IMR-90 (cell line): ENCODE results near the gene CDK13. TPM values are rescaled to one million over a fixed set of nuclear protein-coding genes. Genes with fewer than 3 reads are reported as not detected.

ENCODE experiments used
- ATAC-seq: fragments of 200-7000 bp; cut with Tn5 transposase; 2 replicates; pipeline ENCODE4 v1.9.1; 2020; ENCODE audit warnings: low read depth, mild to moderate bottlenecking, moderate library complexity
- BruUV-seq: library from RNA; stranded (reverse); fragments of 400-500 nt; replicated peaks from 2 replicates; lab custom pipeline; 2021; lab: Mats Ljungman, UMichigan
- CTCF ChIA-PET: fragments of 300-600 bp; formaldehyde crosslinking; extraction: SDS; loops from one replicate; lab custom pipeline; 2021; ENCODE audit warnings: antibody characterized with exemption; lab: Yijun Ruan, JAX
- POLR2A ChIA-PET: fragments of 300-600 bp; sonication (Branson Sonifier 250); formaldehyde crosslinking; loops from one replicate; lab custom pipeline; 2022; ENCODE audit warnings: antibody characterized with exemption; ENCODE audit not compliant: unreplicated experiment; lab: Charles Lee
- DNase-seq: peaks from one replicate; pipeline ENCODE4 v3.0.0; 2013
- H2AFZ ChIP-seq: replicated peaks from 2 replicates; pipeline ENCODE3; 2013; ENCODE audit warnings: low read length, mild to moderate bottlenecking; ENCODE audit not compliant: poor library complexity
- H2AK5ac ChIP-seq: 2 replicates; pipeline ENCODE4 v1.6.1; 2013; ENCODE audit warnings: low read depth, low read length, inconsistent platforms
- H2AK9ac ChIP-seq: replicated peaks from 2 replicates; pipeline ENCODE3; 2013; ENCODE audit warnings: mild to moderate bottlenecking, low read depth, low read length, moderate library complexity; ENCODE audit not compliant: poor library complexity
- H2BK120ac ChIP-seq: 2 replicates; pipeline ENCODE4 v1.6.1; 2013; ENCODE audit warnings: low read depth, low read length, inconsistent platforms
- H2BK15ac ChIP-seq: 3 replicates; pipeline ENCODE4 v1.6.1; 2013; ENCODE audit warnings: low read depth, low read length, inconsistent platforms
- H2BK20ac ChIP-seq: 2 replicates; pipeline ENCODE4 v1.6.1; 2013; ENCODE audit warnings: low read depth, mild to moderate bottlenecking, inconsistent platforms, low read length, moderate library complexity
- H2BK5ac ChIP-seq: 2 replicates; pipeline ENCODE4 v1.6.1; 2013; ENCODE audit warnings: mild to moderate bottlenecking, low read depth, low read length, inconsistent platforms; ENCODE audit not compliant: poor library complexity, severe bottlenecking
- H3K14ac ChIP-seq: replicated peaks from 2 replicates; pipeline ENCODE4 v1.6.1; 2013; ENCODE audit warnings: low read depth, low read length, inconsistent platforms
- H3K18ac ChIP-seq: 2 replicates; pipeline ENCODE4 v1.6.1; 2013; ENCODE audit warnings: low read depth, low read length, control low read depth
- H3K23ac ChIP-seq: 2 replicates; pipeline ENCODE4 v1.6.1; 2013; ENCODE audit warnings: low read depth, low read length, inconsistent platforms
- H3K27ac ChIP-seq: 2 replicates; pipeline ENCODE4 v1.5.1; 2013; ENCODE audit warnings: mild to moderate bottlenecking, control low read depth, low read length; ENCODE audit not compliant: insufficient read depth
- H3K27me3 ChIP-seq: 2 replicates; pipeline ENCODE4 v1.6.1; 2013; ENCODE audit warnings: low read length; ENCODE audit not compliant: control insufficient read depth, insufficient read depth
- H3K36me3 ChIP-seq: 2 replicates; pipeline ENCODE4 v1.6.1; 2013; ENCODE audit warnings: low read length, mixed read lengths; ENCODE audit not compliant: control insufficient read depth, insufficient read depth
- H3K4ac ChIP-seq: 2 replicates; pipeline ENCODE4 v1.6.1; 2013; ENCODE audit warnings: low read depth, low read length, inconsistent platforms
- H3K4me1 ChIP-seq: 2 replicates; pipeline ENCODE4 v1.6.1; 2013; ENCODE audit warnings: low read length, mixed read lengths; ENCODE audit not compliant: control insufficient read depth, insufficient read depth
- H3K4me2 ChIP-seq: 2 replicates; pipeline ENCODE4 v1.6.1; 2013; ENCODE audit warnings: low read depth, mild to moderate bottlenecking, control low read depth, low read length, moderate library complexity
- H3K4me3 ChIP-seq: 2 replicates; pipeline ENCODE4 v1.5.1; 2013; ENCODE audit warnings: low read depth, mild to moderate bottlenecking, control low read depth, low read length, moderate library complexity; ENCODE audit not compliant: insufficient read depth
- H3K56ac ChIP-seq: 2 replicates; pipeline ENCODE4 v1.6.1; 2013; ENCODE audit warnings: low read length, inconsistent platforms; ENCODE audit not compliant: insufficient read depth; ENCODE audit errors: extremely low read depth
- H3K79me1 ChIP-seq, 2 experiments: 2 replicates each; pipeline ENCODE4 v1.6.1; 2013; ENCODE audit warnings: low read length in 2 of 2, inconsistent platforms in 1 of 2, low read depth in 1 of 2
- H3K9ac ChIP-seq: 2 replicates; pipeline ENCODE4 v1.6.1; 2013; ENCODE audit warnings: low read depth, low read length, control low read depth
- H3K9me1 ChIP-seq: 2 replicates; pipeline ENCODE4 v1.6.1; 2013; ENCODE audit warnings: low read length, inconsistent platforms; ENCODE audit not compliant: insufficient read depth
- H3K9me3 ChIP-seq: 2 replicates; pipeline ENCODE4 v1.6.1; 2013; ENCODE audit warnings: low read length; ENCODE audit not compliant: control insufficient read depth, insufficient read depth
- H4K20me1 ChIP-seq: 2 replicates; pipeline ENCODE4 v1.6.1; 2013; ENCODE audit warnings: low read length, inconsistent platforms; ENCODE audit not compliant: insufficient read depth
- H4K5ac ChIP-seq: 2 replicates; pipeline ENCODE4 v1.6.1; 2013; ENCODE audit warnings: mild to moderate bottlenecking, low read depth, low read length, control low read depth
- H4K8ac ChIP-seq, 2 experiments: 2 replicates each; pipeline ENCODE4 v1.6.1; 2013; ENCODE audit warnings: low read depth in 2 of 2, low read length in 2 of 2, control low read depth in 1 of 2, inconsistent platforms in 1 of 2
- H4K91ac ChIP-seq: 2 replicates; pipeline ENCODE4 v1.6.1; 2013; ENCODE audit warnings: low read depth, low read length, inconsistent platforms; ENCODE audit not compliant: insufficient read depth
- BHLHE40 ChIP-seq: fragments of 150-350 bp; IDR thresholded peaks from 2 replicates; pipeline ENCODE4 v1.6.1; 2016; ENCODE audit warnings: mild to moderate bottlenecking, low read depth, low read length
- CEBPB ChIP-seq: IDR thresholded peaks from 2 replicates; pipeline ENCODE4 v1.6.1; 2012; ENCODE audit warnings: low read depth, low read length, improper control_type of control experiment
- CHD1 ChIP-seq: IDR thresholded peaks from 2 replicates; pipeline ENCODE4 v1.6.1; 2012; ENCODE audit warnings: low read depth, low read length, improper control_type of control experiment
- MAFK ChIP-seq: IDR thresholded peaks from 2 replicates; pipeline ENCODE4 v1.6.1; 2012; ENCODE audit warnings: low read depth, low read length, improper control_type of control experiment
- MAZ ChIP-seq: IDR thresholded peaks from 2 replicates; pipeline ENCODE4 v1.6.1; 2012; ENCODE audit warnings: low read depth, mild to moderate bottlenecking, low read length, improper control_type of control experiment, moderate library complexity, borderline replicate concordance
- MXI1 ChIP-seq: IDR thresholded peaks from 2 replicates; pipeline ENCODE4 v1.6.1; 2012; ENCODE audit warnings: low read depth, mild to moderate bottlenecking, low read length, moderate library complexity, borderline replicate concordance
- NFE2L2 ChIP-seq: fragments of 150-350 bp; IDR thresholded peaks from 2 replicates; pipeline ENCODE4 v1.6.1; 2016; ENCODE audit warnings: low read depth, mild to moderate bottlenecking, low read length
- POLR2A ChIP-seq: IDR thresholded peaks from 2 replicates; pipeline ENCODE4 v1.6.1; 2012; ENCODE audit warnings: mild to moderate bottlenecking, low read depth, low read length
- RCOR1 ChIP-seq: IDR thresholded peaks from 2 replicates; pipeline ENCODE4 v1.6.1; 2012; ENCODE audit warnings: mild to moderate bottlenecking, low read length, improper control_type of control experiment; ENCODE audit not compliant: insufficient replicate concordance
- RFX5 ChIP-seq: IDR thresholded peaks from 2 replicates; pipeline ENCODE4 v1.8.0; 2012; ENCODE audit warnings: low read depth, mild to moderate bottlenecking, low read length, moderate library complexity
- SMC3 ChIP-seq: fragments of 150-350 bp; IDR thresholded peaks from 2 replicates; pipeline ENCODE4 v1.6.1; 2016; ENCODE audit warnings: low read depth, mild to moderate bottlenecking, antibody characterized with exemption, low read length, moderate library complexity
- WGBS, 2 experiments: methylation state at CpG; one replicate each; pipeline versions ENCODE4 v1.1.5 to v1.1.7; 2013; ENCODE audit warnings: missing lambda C conversion rate in 2 of 2; ENCODE audit not compliant: insufficient read length in 1 of 2; ENCODE audit errors: extremely low coverage in 2 of 2; 5-methylcytosine and 5-hydroxymethylcytosine counted together
- dilution Hi-C: fragments of 300-500 bp; cut with HindIII; formaldehyde crosslinking; loops from one replicate; pipeline ENCODE4 v1.14.3; 2018; ENCODE audit warnings: low sequenced_read_pairs; ENCODE audit not compliant: unreplicated experiment
- in situ Hi-C: fragments of 300-500 bp; cut with MboI; formaldehyde crosslinking; loops from 3 replicates; pipeline ENCODE4 v1.14.3; 2019; ENCODE audit warnings: low sequenced_read_pairs, inconsistent platforms, mixed read lengths
- intact Hi-C: fragments of 100-400 bp; cut with micrococcal nuclease; formaldehyde crosslinking; loops from 2 replicates; pipeline ENCODE4 v1.10.0; 2022
- polyA plus RNA-seq, 3 experiments: library from polyadenylated mRNA; depleted of rRNA; stranded (reverse); fragments of >200 nt; gene quantifications; 2 replicates each; pipeline ENCODE4 v1.2.3, GENCODE V29; 2012; ENCODE audit warnings: low replicate concordance in 1 of 3
- total RNA-seq: library from RNA; depleted of rRNA; stranded (reverse); fragments of >200 nt; gene quantifications from 2 replicates; pipeline ENCODE4 v1.2.3, GENCODE V29; 2012
- TF ChIP-seq, protein P1 (sequence below): fragments of 150-350 bp; IDR thresholded peaks from 2 replicates; pipeline ENCODE4 v1.6.1; 2016; ENCODE audit warnings: low read depth, mild to moderate bottlenecking, low read length, moderate library complexity, borderline replicate concordance
- TF ChIP-seq, protein P2 (sequence below): fragments of 150-350 bp; IDR thresholded peaks from 2 replicates; pipeline ENCODE4 v1.6.1; 2017; ENCODE audit warnings: mild to moderate bottlenecking, antibody characterized with exemption, low read length, low read depth
- TF ChIP-seq, protein P3 (sequence below): conservative IDR thresholded peaks from 2 replicates; pipeline ENCODE4 v1.5.1; 2012; ENCODE audit warnings: mild to moderate bottlenecking, low read depth, low read length, improper control_type of control experiment

Gene CDK13
- total and polyA plus RNA-seq, 2 of the 4 experiments (the other 2 are of a cell fraction) = 20.1 to 50.4 TPM

DNA sequence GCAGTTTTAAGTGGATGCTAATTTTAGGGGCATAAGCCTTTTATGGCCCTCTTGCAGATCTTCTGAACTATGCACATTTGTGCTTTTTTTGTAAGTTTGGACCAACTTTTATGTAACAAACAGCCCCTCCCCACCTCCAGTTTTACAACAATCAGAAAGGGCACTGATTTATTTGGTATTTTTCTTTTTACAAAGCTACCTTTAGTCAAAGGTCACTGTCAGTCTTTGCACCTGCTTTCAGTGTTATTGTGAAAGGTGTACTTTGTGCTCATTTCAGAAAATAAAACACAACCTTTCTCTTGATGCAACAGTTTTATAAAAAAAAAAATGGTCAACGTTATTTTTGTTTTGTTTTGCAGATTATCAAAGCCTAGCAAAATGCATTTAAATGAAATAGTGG is 145.2 kb downstream of the CDK13 start:
- Histone ChIP-seq H2BK5ac (no peak overlapping the region), H2BK120ac (no peak overlapping the region), H4K91ac (no peak overlapping the region), H3K23ac (no peak overlapping the region), H4K5ac (no peak overlapping the region), H3K9me1 (no peaks in the 10 kb centered on the region), H3K14ac (no peak overlapping the region), H2BK20ac (no peak overlapping the region), H2BK15ac (no peak overlapping the region), H3K27me3 (no peaks in the 10 kb centered on the region), H3K9ac (no peak overlapping the region), H3K9me3 (no peaks in the 10 kb centered on the region), H3K4me3 (no peak overlapping the region), H3K4me2 (no peak overlapping the region), H3K56ac (no peak overlapping the region), H3K27ac (no peak overlapping the region), H4K20me1 (no peaks in the 10 kb centered on the region), H2AK9ac (no peak overlapping the region), H4K8ac (no peak overlapping the region), H3K4ac (no peak overlapping the region), H3K18ac (no peak overlapping the region), H3K36me3 (peaks cover 21% of the 10 kb centered on the region), H2AK5ac (no peak overlapping the region), H3K4me1 (no peaks in the 10 kb centered on the region), H3K79me1 (peaks cover 10 to 14% of the 10 kb centered on the region in 2 experiments; a peak in 3 of 4 replicates), H2AFZ (no peak overlapping the region)
- in situ Hi-C loops (no loop called here), dilution Hi-C loops (no loop called here), intact Hi-C loops (no loop called here)
- no TSS peak for BruUV-seq
- ATAC-seq = no peak
- ChIA-PET POLR2A (no interaction called here), CTCF (no interaction called here)
- DNase-seq = no peak
- no CpG with 5 or more reads among the region's 1 CpG for WGBS, 2 experiments
- TF ChIP-seq CEBPB (no peak), MAFK (no peak), SMC3 (no peak), MAZ (no peak), POLR2A (no peak), MXI1 (no peak), BHLHE40 (no peak), NFE2L2 (no peak), CHD1 (no peak), RCOR1 (no peak), RFX5 (no peak)
- TF ChIP-seq, protein P1, sequence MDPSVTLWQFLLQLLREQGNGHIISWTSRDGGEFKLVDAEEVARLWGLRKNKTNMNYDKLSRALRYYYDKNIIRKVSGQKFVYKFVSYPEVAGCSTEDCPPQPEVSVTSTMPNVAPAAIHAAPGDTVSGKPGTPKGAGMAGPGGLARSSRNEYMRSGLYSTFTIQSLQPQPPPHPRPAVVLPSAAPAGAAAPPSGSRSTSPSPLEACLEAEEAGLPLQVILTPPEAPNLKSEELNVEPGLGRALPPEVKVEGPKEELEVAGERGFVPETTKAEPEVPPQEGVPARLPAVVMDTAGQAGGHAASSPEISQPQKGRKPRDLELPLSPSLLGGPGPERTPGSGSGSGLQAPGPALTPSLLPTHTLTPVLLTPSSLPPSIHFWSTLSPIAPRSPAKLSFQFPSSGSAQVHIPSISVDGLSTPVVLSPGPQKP = no peak
- TF ChIP-seq, protein P2, sequence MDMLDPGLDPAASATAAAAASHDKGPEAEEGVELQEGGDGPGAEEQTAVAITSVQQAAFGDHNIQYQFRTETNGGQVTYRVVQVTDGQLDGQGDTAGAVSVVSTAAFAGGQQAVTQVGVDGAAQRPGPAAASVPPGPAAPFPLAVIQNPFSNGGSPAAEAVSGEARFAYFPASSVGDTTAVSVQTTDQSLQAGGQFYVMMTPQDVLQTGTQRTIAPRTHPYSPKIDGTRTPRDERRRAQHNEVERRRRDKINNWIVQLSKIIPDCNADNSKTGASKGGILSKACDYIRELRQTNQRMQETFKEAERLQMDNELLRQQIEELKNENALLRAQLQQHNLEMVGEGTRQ = no peak
- TF ChIP-seq, protein P3, sequence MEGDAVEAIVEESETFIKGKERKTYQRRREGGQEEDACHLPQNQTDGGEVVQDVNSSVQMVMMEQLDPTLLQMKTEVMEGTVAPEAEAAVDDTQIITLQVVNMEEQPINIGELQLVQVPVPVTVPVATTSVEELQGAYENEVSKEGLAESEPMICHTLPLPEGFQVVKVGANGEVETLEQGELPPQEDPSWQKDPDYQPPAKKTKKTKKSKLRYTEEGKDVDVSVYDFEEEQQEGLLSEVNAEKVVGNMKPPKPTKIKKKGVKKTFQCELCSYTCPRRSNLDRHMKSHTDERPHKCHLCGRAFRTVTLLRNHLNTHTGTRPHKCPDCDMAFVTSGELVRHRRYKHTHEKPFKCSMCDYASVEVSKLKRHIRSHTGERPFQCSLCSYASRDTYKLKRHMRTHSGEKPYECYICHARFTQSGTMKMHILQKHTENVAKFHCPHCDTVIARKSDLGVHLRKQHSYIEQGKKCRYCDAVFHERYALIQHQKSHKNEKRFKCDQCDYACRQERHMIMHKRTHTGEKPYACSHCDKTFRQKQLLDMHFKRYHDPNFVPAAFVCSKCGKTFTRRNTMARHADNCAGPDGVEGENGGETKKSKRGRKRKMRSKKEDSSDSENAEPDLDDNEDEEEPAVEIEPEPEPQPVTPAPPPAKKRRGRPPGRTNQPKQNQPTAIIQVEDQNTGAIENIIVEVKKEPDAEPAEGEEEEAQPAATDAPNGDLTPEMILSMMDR = no peak
